ENCODE data around the gene GDF10. TPM values are rescaled to one million over a fixed set of nuclear protein-coding genes. Genes with fewer than 3 reads are reported as not detected.

Gene GDF10
- polyA plus RNA-seq, 1 of the 3 experiments (the other 2 are of a cell fraction): 0.02 TPM

- TF ChIP-seq IRF3 (IDR thresholded peaks at IDR 0.05; ENCODE audit: low read depth, low read length) (no peak), ZBTB33 (IDR thresholded peaks at IDR 0.05; ENCODE audit: borderline replicate concordance, low read depth) (no peak), SMC3 (IDR thresholded peaks at IDR 0.05; ENCODE audit: low read depth, low read length) (no peak), NRF1 (IDR thresholded peaks at IDR 0.05; ENCODE audit: low read depth, low read length) (no peak), JUND (IDR thresholded peaks at IDR 0.05) (no peak)
- DNase-seq: no peak
- no peak overlapping the region for H3K27ac ChIP-seq (ENCODE audit: low read depth in 2 of 2, low read length in 1 of 2)
- H3K79me2 ChIP-seq (ENCODE audit: insufficient read depth): no peaks in the 10 kb centered on the region
- no peaks in the 10 kb centered on the region for H3K27me3 ChIP-seq (ENCODE audit: insufficient read depth)
- no peaks in the 10 kb centered on the region for H4K20me1 ChIP-seq (ENCODE audit: insufficient read depth)
- H2AFZ ChIP-seq (ENCODE audit: low read depth): no peak overlapping the region
- no peaks in the 10 kb centered on the region for H3F3A ChIP-seq (replicated peaks; ENCODE audit: insufficient read depth)
- H3K4me2 ChIP-seq: no peak overlapping the region
- no peak overlapping the region for H3K9ac ChIP-seq
- CTCF ChIA-PET: interaction anchor here (0.9 kb wide), 1 partner anchor 242 kb away, joined by 3 read pairs; no protein-coding TSS in a partner anchor
- H3K36me3 ChIP-seq (replicated peaks in 1 of 2; ENCODE audit: control insufficient read depth in 1 of 2, insufficient read depth in 2 of 2, low read length in 1 of 2): no peaks in the 10 kb centered on the region
- no peaks in the 10 kb centered on the region for H3K9me3 ChIP-seq
- H3K4me3 ChIP-seq (ENCODE audit: low read depth in 2 of 2, low read length in 1 of 2): no peak overlapping the region
- H3K9me2 ChIP-seq: no peaks in the 10 kb centered on the region
- WGBS (ENCODE audit: low lambda C conversion rate): 18% methylated on average over 2 of the region's 5 CpGs
- H3K4me1 ChIP-seq (ENCODE audit: control insufficient read depth in 1 of 2, insufficient read depth in 2 of 2, low read depth in 1 of 2, low read length in 1 of 2): no peaks in the 10 kb centered on the region; a peak in 1 of 4 replicates
- POLR2A ChIA-PET: no interaction called here
Observed at GRCh38 chr10:47266602-47267001, 33.4 kb upstream of the GDF10 start.

GRCh38 chr10:47268696-47269095 is 31.3 kb upstream of the GDF10 start:
- Histone ChIP-seq H3K9me2 (no peaks in the 10 kb centered on the region), H3K4me2 (no peak overlapping the region), H3K36me3 (replicated peaks in 1 of 2; ENCODE audit: control insufficient read depth in 1 of 2, insufficient read depth in 2 of 2, low read length in 1 of 2) (no peaks in the 10 kb centered on the region), H3K27ac (ENCODE audit: low read depth in 2 of 2, low read length in 1 of 2) (no peak overlapping the region), H3K27me3 (ENCODE audit: insufficient read depth) (no peaks in the 10 kb centered on the region), H3K4me3 (ENCODE audit: low read depth in 2 of 2, low read length in 1 of 2) (no peak overlapping the region), H3F3A (replicated peaks; ENCODE audit: insufficient read depth) (no peaks in the 10 kb centered on the region), H4K20me1 (ENCODE audit: insufficient read depth) (no peaks in the 10 kb centered on the region), H2AFZ (ENCODE audit: low read depth) (no peak overlapping the region), H3K9me3 (no peaks in the 10 kb centered on the region), H3K9ac (no peak overlapping the region), H3K79me2 (ENCODE audit: insufficient read depth) (no peaks in the 10 kb centered on the region), H3K4me1 (ENCODE audit: control insufficient read depth in 1 of 2, insufficient read depth in 2 of 2, low read depth in 1 of 2, low read length in 1 of 2) (no peaks in the 10 kb centered on the region)
- WGBS (ENCODE audit: low lambda C conversion rate): 65% methylated on average over 9 of the region's 9 CpGs
- CTCF ChIA-PET: interaction anchor here (1.3 to 1.8 kb wide), 2 partner anchors 15 to 244 kb away, joined by 6 to 7 read pairs; no protein-coding TSS in a partner anchor
- TF ChIP-seq CHD2 (IDR thresholded peaks at IDR 0.05; ENCODE audit: low read length, partially characterized antibody) (no peak), GATA2 (CRISPR knock-in tag; IDR thresholded peaks at IDR 0.05) (no peak), TEAD4 (IDR thresholded peaks at IDR 0.05; ENCODE audit: borderline replicate concordance, insufficient read depth) (no peak)
- DNase-seq: no peak
- POLR2A ChIA-PET: no interaction called here

GRCh38 chr10:47269294-47269693 is 30.7 kb upstream of the GDF10 start:
- no peaks in the 10 kb centered on the region for H3K9me3 ChIP-seq
- POLR2A ChIA-PET: no interaction called here
- H3K27me3 ChIP-seq (ENCODE audit: insufficient read depth): no peaks in the 10 kb centered on the region
- no peak overlapping the region for H2AFZ ChIP-seq (ENCODE audit: low read depth)
- H4K20me1 ChIP-seq (ENCODE audit: insufficient read depth): no peaks in the 10 kb centered on the region
- no peak overlapping the region for H3K4me2 ChIP-seq
- CTCF ChIA-PET: interaction anchor here (1.3 to 1.8 kb wide), 2 partner anchors 15 to 244 kb away, joined by 6 to 7 read pairs; no protein-coding TSS in a partner anchor
- WGBS (ENCODE audit: low lambda C conversion rate): 26% methylated on average over 5 of the region's 5 CpGs
- H3K9me2 ChIP-seq: no peaks in the 10 kb centered on the region
- no peak overlapping the region for H3K4me3 ChIP-seq (ENCODE audit: low read depth in 2 of 2, low read length in 1 of 2)
- H3K9ac ChIP-seq: no peak overlapping the region
- no peak for DNase-seq
- H3K79me2 ChIP-seq (ENCODE audit: insufficient read depth): no peaks in the 10 kb centered on the region
- H3K36me3 ChIP-seq (replicated peaks in 1 of 2; ENCODE audit: control insufficient read depth in 1 of 2, insufficient read depth in 2 of 2, low read length in 1 of 2): no peaks in the 10 kb centered on the region
- H3K4me1 ChIP-seq (ENCODE audit: control insufficient read depth in 1 of 2, insufficient read depth in 2 of 2, low read depth in 1 of 2, low read length in 1 of 2): no peaks in the 10 kb centered on the region
- H3F3A ChIP-seq (replicated peaks; ENCODE audit: insufficient read depth): no peaks in the 10 kb centered on the region
- H3K27ac ChIP-seq (ENCODE audit: low read depth in 2 of 2, low read length in 1 of 2): no peak overlapping the region
- TF ChIP-seq MAX (IDR thresholded peaks at IDR 0.05; ENCODE audit: low read depth): no peak
- TF ChIP-seq TAF1 (IDR thresholded peaks at IDR 0.05; ENCODE audit: borderline replicate concordance, low read depth, low read length): no peak
- no peak for TF ChIP-seq USF1 (IDR thresholded peaks at IDR 0.05; ENCODE audit: borderline replicate concordance, low read depth)
- peak; percentile 13; the same call in 1 of the 2 replicates for TF ChIP-seq SMC3 (IDR thresholded peaks at IDR 0.05; ENCODE audit: low read depth, low read length)
- TF ChIP-seq RAD21 (IDR thresholded peaks at IDR 0.05; ENCODE audit: low read length): peak; percentile 38
- no peak for TF ChIP-seq MEF2A (IDR thresholded peaks at IDR 0.05; ENCODE audit: borderline replicate concordance, low read depth)
- no peak for TF ChIP-seq MXI1 (IDR thresholded peaks at IDR 0.05; ENCODE audit: low read depth, low read length)
- TF ChIP-seq SIN3A (IDR thresholded peaks at IDR 0.05; ENCODE audit: borderline replicate concordance, low read depth, low read length): no peak
- TF ChIP-seq ZBTB33 (IDR thresholded peaks at IDR 0.05; ENCODE audit: borderline replicate concordance, low read depth): no peak
- no peak for TF ChIP-seq FOSL2 (IDR thresholded peaks at IDR 0.05; ENCODE audit: borderline replicate concordance, low read depth)
- TF ChIP-seq JUND (IDR thresholded peaks at IDR 0.05): no peak
